ENCODE data around the gene ELAVL1. TPM values are rescaled to one million over a fixed set of nuclear protein-coding genes. Genes with fewer than 3 reads are reported as not detected.
A peak's percentile ranks its signal among the peaks of the same experiment; 100 is the strongest.

Gene ELAVL1
- total RNA-seq, 2 donors from 2014 or later: 31.0 to 37.4 TPM

- Histone ChIP-seq H3K36me3 (peaks cover 23% of the 10 kb centered on the region), H3K27me3 (no peaks in the 10 kb centered on the region), H3K4me3 (no peak overlapping the region), H3K4me1 (peaks cover 0 to 40% of the 10 kb centered on the region in 2 donors), H3K27ac (peak overlapping the region; percentile 68 to 75), H3K9me3 (no peaks in the 10 kb centered on the region)
- TF ChIP-seq, protein P1, sequence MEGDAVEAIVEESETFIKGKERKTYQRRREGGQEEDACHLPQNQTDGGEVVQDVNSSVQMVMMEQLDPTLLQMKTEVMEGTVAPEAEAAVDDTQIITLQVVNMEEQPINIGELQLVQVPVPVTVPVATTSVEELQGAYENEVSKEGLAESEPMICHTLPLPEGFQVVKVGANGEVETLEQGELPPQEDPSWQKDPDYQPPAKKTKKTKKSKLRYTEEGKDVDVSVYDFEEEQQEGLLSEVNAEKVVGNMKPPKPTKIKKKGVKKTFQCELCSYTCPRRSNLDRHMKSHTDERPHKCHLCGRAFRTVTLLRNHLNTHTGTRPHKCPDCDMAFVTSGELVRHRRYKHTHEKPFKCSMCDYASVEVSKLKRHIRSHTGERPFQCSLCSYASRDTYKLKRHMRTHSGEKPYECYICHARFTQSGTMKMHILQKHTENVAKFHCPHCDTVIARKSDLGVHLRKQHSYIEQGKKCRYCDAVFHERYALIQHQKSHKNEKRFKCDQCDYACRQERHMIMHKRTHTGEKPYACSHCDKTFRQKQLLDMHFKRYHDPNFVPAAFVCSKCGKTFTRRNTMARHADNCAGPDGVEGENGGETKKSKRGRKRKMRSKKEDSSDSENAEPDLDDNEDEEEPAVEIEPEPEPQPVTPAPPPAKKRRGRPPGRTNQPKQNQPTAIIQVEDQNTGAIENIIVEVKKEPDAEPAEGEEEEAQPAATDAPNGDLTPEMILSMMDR (IDR thresholded peaks at IDR 0.05): no peak
- DNase-seq (ENCODE audit: low spot score): no peak
Measured at GRCh38 chr19:7994114-7994513, 11.3 kb downstream of the ELAVL1 start.

- Histone ChIP-seq H3K27ac (peak overlapping the region; percentile 68 to 75), H3K9me3 (no peaks in the 10 kb centered on the region), H3K27me3 (no peaks in the 10 kb centered on the region), H3K4me1 (peaks cover 0 to 40% of the 10 kb centered on the region in 2 donors), H3K36me3 (peaks cover 29% of the 10 kb centered on the region), H3K4me3 (no peak overlapping the region)
- no peak for DNase-seq (ENCODE audit: low spot score)
- TF ChIP-seq, protein P1 (IDR thresholded peaks at IDR 0.05): no peak
Measured at GRCh38 chr19:7993560-7993959, 11.9 kb downstream of the ELAVL1 start.

DNA sequence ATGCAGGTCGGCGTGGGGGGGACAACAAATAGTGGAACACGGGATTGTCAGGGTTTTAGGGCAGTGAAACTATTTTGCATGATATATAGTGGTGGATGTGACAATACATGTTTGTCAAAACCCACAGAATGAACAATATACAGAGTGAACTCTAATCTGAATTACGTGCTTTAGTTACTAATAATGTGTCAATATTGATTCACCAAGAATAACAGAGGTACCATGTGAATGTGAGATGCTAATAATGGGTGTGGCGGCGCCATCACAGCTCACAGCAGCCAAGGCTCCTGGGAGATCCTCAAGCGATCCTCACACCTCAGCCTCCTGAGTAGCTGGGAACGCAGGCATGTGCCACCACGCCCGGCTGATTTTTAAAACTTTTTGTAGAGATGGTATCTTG, 12.9 kb downstream of the ELAVL1 start:
- Histone ChIP-seq H3K36me3 (peaks cover 38% of the 10 kb centered on the region), H3K27me3 (no peaks in the 10 kb centered on the region), H3K4me3 (no peak overlapping the region), H3K27ac (peak overlapping the region; percentile 68 to 75), H3K4me1 (peaks cover 0 to 40% of the 10 kb centered on the region in 2 donors), H3K9me3 (no peaks in the 10 kb centered on the region)
- TF ChIP-seq, protein P1 (IDR thresholded peaks at IDR 0.05): no peak
- DNase-seq (ENCODE audit: low spot score): no peak

- peaks cover 39% of the 10 kb centered on the region for H3K36me3 ChIP-seq
- H3K9me3 ChIP-seq: no peaks in the 10 kb centered on the region
- H3K4me1 ChIP-seq: peaks cover 0 to 60% of the 10 kb centered on the region in 2 donors
- no peaks in the 10 kb centered on the region for H3K27me3 ChIP-seq
- TF ChIP-seq, protein P1 (IDR thresholded peaks at IDR 0.05): no peak
- no peak overlapping the region for H3K4me3 ChIP-seq
- DNase-seq (ENCODE audit: low spot score): no peak
- peak overlapping the region; percentile 48 to 55 for H3K27ac ChIP-seq
Measured at GRCh38 chr19:7989071-7989575, 16.3 kb downstream of the ELAVL1 start.

- Histone ChIP-seq H3K27me3 (no peaks in the 10 kb centered on the region), H3K4me1 (peaks cover 0 to 60% of the 10 kb centered on the region in 2 donors), H3K36me3 (peaks cover 45% of the 10 kb centered on the region), H3K9me3 (no peaks in the 10 kb centered on the region), H3K27ac (peak overlapping the region in 1 of 2 donors; percentile 55), H3K4me3 (no peak overlapping the region)
- DNase-seq (ENCODE audit: low spot score): no peak
- TF ChIP-seq, protein P1 (IDR thresholded peaks at IDR 0.05): no peak
Measured at GRCh38 chr19:7988307-7988706, 17.1 kb downstream of the ELAVL1 start.

Data from right atrium auricular region (tissue), 2 donors.